Tibial nerve (tissue), 3 donors: ENCODE data around the gene IFI16.

ENCODE experiments used
- POLR2A ChIP-seq, 2 donors: fragments of 450-650 bp; IDR thresholded peaks; one replicate each; pipeline ENCODE4 v1.6.1; 2017; ENCODE audit warnings: antibody characterized with exemption in 2 of 2, mild to moderate bottlenecking in 2 of 2, moderate library complexity in 2 of 2
- TF ChIP-seq, protein P1 (sequence below), 5 experiments: fragments of 200-600 bp in 3 of 5; fragments of 450-650 bp in 2 of 5; sonication (generic) in 3 of 5; IDR thresholded peaks; one replicate each; pipeline ENCODE4 v1.5.1; 2016 to 2019; ENCODE audit warnings: antibody characterized with exemption in 5 of 5, mild to moderate bottlenecking in 3 of 5, moderate library complexity in 2 of 5

DNA sequence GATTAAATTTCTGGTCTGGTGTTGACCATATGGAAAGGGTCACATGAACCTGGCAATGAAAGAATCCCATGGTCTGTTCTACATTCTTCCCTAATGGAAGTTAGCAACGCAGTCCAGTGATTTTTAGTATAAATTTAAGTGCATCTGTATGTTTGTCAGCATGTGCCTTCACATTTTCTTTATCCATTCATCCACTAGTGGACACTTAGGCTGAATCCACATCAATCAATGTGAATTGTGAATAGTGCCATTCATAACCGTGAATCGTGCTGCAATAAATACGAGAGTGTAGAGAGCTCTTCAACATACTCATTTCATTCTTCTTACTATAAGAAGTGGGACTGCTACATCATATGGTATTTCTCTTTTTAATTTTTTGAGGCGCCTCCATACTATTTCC lies 12.7 kb upstream of the IFI16 start:
- TF ChIP-seq, protein P1, sequence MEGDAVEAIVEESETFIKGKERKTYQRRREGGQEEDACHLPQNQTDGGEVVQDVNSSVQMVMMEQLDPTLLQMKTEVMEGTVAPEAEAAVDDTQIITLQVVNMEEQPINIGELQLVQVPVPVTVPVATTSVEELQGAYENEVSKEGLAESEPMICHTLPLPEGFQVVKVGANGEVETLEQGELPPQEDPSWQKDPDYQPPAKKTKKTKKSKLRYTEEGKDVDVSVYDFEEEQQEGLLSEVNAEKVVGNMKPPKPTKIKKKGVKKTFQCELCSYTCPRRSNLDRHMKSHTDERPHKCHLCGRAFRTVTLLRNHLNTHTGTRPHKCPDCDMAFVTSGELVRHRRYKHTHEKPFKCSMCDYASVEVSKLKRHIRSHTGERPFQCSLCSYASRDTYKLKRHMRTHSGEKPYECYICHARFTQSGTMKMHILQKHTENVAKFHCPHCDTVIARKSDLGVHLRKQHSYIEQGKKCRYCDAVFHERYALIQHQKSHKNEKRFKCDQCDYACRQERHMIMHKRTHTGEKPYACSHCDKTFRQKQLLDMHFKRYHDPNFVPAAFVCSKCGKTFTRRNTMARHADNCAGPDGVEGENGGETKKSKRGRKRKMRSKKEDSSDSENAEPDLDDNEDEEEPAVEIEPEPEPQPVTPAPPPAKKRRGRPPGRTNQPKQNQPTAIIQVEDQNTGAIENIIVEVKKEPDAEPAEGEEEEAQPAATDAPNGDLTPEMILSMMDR (IDR thresholded peaks at IDR 0.05): no peak
- TF ChIP-seq POLR2A (IDR thresholded peaks at IDR 0.05): no peak
